Mucosa of stomach (tissue), 1 donor: ENCODE data around the gene OR7C2.

Experiments used
- H3K27me3 ChIP-seq: one replicate; pipeline ENCODE4 v1.7.0; 2013; ENCODE audit warnings: mild to moderate bottlenecking, low read length; ENCODE audit not compliant: control insufficient read depth, insufficient read depth
- H3K36me3 ChIP-seq: one replicate; pipeline ENCODE4 v1.7.0; 2013; ENCODE audit warnings: low read length; ENCODE audit not compliant: control insufficient read depth, insufficient read depth
- H3K4me1 ChIP-seq: one replicate; pipeline ENCODE4 v1.7.0; 2013; ENCODE audit warnings: mild to moderate bottlenecking, low read length; ENCODE audit not compliant: control insufficient read depth, insufficient read depth
- H3K4me3 ChIP-seq: one replicate; pipeline ENCODE4 v1.7.0; 2013; ENCODE audit warnings: low read length
- H3K9ac ChIP-seq: one replicate; pipeline ENCODE4 v1.7.0; 2013; ENCODE audit warnings: mild to moderate bottlenecking, low read length, moderate library complexity
- H3K9me3 ChIP-seq: one replicate; pipeline ENCODE4 v1.7.0; 2013; ENCODE audit warnings: mild to moderate bottlenecking, low read length, moderate library complexity; ENCODE audit not compliant: control insufficient read depth
- donor health status: Pancreatic carcinoma.

OR7C2 gene

GRCh38 chr19:14954071-14954655 lies 12.9 kb downstream of the OR7C2 start:
- no peak overlapping the region for H3K4me3 ChIP-seq
- H3K9ac ChIP-seq = no peak overlapping the region
- H3K9me3 ChIP-seq = no peaks in the 10 kb centered on the region
- H3K27me3 ChIP-seq = no peaks in the 10 kb centered on the region
- no peaks in the 10 kb centered on the region for H3K4me1 ChIP-seq
- H3K36me3 ChIP-seq = no peaks in the 10 kb centered on the region

- Histone ChIP-seq H3K9me3 (no peaks in the 10 kb centered on the region), H3K27me3 (no peaks in the 10 kb centered on the region), H3K4me1 (no peaks in the 10 kb centered on the region), H3K9ac (no peak overlapping the region), H3K4me3 (no peak overlapping the region), H3K36me3 (no peaks in the 10 kb centered on the region)
Observed at GRCh38 chr19:14957464-14957863, 16.2 kb downstream of the OR7C2 start.

DNA sequence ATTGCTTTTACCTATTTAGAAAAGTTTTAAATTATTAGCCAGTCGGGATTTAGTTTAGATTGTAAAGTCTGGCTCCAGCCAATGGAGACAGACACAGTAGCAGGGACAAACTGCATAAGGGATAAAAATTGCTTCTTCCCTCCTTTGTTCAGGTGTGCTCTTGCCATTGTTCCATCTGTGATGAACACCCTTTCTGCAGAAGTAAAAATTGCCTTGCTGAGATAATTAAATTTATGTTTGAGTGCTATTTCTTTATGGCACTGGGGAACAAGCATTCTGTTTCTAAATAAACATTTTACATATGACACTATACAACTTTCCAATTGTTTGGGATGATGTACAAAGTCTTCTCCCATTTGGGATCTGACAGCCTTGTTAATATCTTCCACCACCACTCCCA lies 18.0 kb downstream of the OR7C2 start:
- H3K9ac ChIP-seq = no peak overlapping the region
- no peak overlapping the region for H3K4me3 ChIP-seq
- no peaks in the 10 kb centered on the region for H3K4me1 ChIP-seq
- H3K9me3 ChIP-seq = no peaks in the 10 kb centered on the region
- H3K27me3 ChIP-seq = no peaks in the 10 kb centered on the region
- no peaks in the 10 kb centered on the region for H3K36me3 ChIP-seq

DNA sequence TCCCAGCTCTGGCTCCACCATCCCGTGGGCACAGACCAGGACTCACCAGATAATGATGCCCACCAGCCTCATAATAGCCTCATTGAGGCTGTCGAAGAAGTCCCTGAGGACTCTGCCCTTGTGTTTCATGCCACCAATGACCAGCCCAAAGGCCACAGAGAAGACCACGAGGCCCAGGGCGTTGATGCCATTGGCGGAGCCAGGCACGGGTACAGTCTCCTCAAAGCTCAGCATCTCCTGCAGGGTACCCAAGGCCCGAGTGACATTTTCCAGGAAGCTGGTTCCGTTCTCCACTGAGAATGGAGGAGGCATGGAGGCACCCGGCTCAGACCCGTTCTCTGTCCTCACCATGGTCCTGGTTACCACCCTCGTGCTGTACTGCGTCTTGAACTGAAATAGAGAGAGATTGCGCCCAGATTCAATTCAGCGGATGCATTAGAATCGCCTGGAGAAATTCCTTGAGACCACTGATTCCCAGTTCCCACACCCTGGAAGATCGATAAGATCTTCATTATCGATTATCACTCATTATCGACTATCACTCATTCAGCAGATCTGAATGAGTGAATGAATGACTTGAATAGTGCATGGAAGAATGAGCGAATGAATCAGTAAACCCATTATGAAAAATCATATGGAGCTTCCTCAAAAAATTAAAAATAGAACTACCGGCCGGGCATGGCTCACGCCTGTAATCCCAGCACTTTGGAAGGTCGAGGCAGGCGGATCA lies 20.8 kb downstream of the OR7C2 start:
- Histone ChIP-seq H3K9ac (no peak overlapping the region), H3K36me3 (no peaks in the 10 kb centered on the region), H3K27me3 (no peaks in the 10 kb centered on the region), H3K4me3 (no peak overlapping the region), H3K4me1 (no peaks in the 10 kb centered on the region), H3K9me3 (no peaks in the 10 kb centered on the region)

- no peak overlapping the region for H3K4me3 ChIP-seq
- no peaks in the 10 kb centered on the region for H3K4me1 ChIP-seq
- H3K27me3 ChIP-seq = no peaks in the 10 kb centered on the region
- H3K9ac ChIP-seq = no peak overlapping the region
- H3K36me3 ChIP-seq = no peaks in the 10 kb centered on the region
- no peaks in the 10 kb centered on the region for H3K9me3 ChIP-seq
Observed at GRCh38 chr19:14968247-14968646, 27.0 kb downstream of the OR7C2 start.

GRCh38 chr19:14971474-14971873 lies 30.2 kb downstream of the OR7C2 start:
- H3K4me3 ChIP-seq = no peak overlapping the region
- no peaks in the 10 kb centered on the region for H3K9me3 ChIP-seq
- no peaks in the 10 kb centered on the region for H3K36me3 ChIP-seq
- no peak overlapping the region for H3K9ac ChIP-seq
- no peaks in the 10 kb centered on the region for H3K27me3 ChIP-seq
- H3K4me1 ChIP-seq = no peaks in the 10 kb centered on the region

DNA sequence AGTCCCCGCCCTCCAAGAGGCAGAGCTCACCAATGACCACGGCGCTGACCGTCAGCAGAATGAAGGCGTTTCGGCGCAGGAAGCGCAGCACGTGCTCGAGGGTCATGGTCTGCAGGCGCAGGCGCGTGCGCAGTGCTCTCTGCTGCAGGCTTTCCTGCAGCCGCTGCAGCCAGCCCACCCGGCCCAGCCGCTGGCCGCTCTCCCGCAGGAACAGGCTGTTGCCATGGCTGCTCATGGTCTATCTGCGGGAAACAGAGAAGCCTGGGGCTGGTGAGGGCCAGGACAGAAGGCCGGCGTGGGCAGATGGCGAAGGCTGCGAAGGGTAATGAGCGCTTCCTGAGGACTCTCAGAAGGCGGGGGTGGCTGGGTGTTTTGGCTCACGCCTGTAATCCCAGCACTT lies 31.4 kb downstream of the OR7C2 start:
- no peak overlapping the region for H3K9ac ChIP-seq
- peaks cover 11% of the 10 kb centered on the region for H3K27me3 ChIP-seq
- no peaks in the 10 kb centered on the region for H3K9me3 ChIP-seq
- H3K4me1 ChIP-seq = no peaks in the 10 kb centered on the region
- no peaks in the 10 kb centered on the region for H3K36me3 ChIP-seq
- H3K4me3 ChIP-seq = no peak overlapping the region

DNA sequence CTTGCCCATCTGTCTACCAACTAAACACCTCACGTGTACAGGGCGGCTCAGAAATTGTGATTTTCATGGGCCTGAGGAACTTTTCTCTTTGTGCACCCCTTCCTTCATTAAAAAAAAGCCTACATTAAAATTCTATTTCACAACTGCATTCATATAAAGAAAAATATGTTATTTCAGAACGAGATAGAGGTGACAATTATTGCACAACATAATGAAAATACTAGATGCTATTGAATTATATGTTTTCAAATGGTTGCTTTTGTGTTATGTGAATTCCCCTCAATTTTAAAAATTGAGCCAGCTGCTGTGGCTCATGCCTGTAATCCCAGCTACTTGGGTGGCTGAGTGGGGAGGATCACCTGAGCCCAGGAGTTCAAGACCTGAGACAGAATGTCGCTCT lies 33.2 kb downstream of the OR7C2 start:
- Histone ChIP-seq H3K4me3 (no peak overlapping the region), H3K27me3 (peaks cover 27% of the 10 kb centered on the region), H3K9ac (no peak overlapping the region), H3K4me1 (no peaks in the 10 kb centered on the region), H3K36me3 (no peaks in the 10 kb centered on the region), H3K9me3 (no peaks in the 10 kb centered on the region)

DNA sequence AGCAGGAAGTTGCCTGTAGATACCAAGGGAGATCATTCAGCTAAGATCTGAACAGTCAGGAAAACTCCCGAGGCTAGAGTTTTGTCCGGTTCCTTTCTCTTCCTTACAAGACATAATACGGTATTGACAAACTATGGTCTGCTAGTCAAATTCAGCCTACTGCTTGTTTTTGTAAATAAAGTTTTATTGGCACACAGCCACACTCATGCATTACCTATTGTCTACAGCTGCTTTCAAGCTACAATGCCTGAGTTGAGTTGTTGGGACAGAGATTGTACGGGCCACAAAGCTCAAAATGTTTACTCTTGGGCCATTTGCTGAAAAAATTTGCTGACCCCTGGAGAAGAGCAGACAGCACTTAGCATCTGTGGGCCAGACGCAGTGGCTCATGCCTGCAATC lies 35.8 kb downstream of the OR7C2 start:
- Histone ChIP-seq H3K4me3 (no peak overlapping the region), H3K4me1 (no peaks in the 10 kb centered on the region), H3K9ac (no peak overlapping the region), H3K9me3 (no peaks in the 10 kb centered on the region), H3K36me3 (no peaks in the 10 kb centered on the region), H3K27me3 (peaks cover 36% of the 10 kb centered on the region)

- H3K36me3 ChIP-seq = no peaks in the 10 kb centered on the region
- H3K4me1 ChIP-seq = no peaks in the 10 kb centered on the region
- H3K27me3 ChIP-seq = peaks cover 36% of the 10 kb centered on the region
- no peak overlapping the region for H3K4me3 ChIP-seq
- H3K9me3 ChIP-seq = no peaks in the 10 kb centered on the region
- H3K9ac ChIP-seq = no peak overlapping the region
Observed at GRCh38 chr19:14978161-14978776, 37.0 kb downstream of the OR7C2 start.

DNA sequence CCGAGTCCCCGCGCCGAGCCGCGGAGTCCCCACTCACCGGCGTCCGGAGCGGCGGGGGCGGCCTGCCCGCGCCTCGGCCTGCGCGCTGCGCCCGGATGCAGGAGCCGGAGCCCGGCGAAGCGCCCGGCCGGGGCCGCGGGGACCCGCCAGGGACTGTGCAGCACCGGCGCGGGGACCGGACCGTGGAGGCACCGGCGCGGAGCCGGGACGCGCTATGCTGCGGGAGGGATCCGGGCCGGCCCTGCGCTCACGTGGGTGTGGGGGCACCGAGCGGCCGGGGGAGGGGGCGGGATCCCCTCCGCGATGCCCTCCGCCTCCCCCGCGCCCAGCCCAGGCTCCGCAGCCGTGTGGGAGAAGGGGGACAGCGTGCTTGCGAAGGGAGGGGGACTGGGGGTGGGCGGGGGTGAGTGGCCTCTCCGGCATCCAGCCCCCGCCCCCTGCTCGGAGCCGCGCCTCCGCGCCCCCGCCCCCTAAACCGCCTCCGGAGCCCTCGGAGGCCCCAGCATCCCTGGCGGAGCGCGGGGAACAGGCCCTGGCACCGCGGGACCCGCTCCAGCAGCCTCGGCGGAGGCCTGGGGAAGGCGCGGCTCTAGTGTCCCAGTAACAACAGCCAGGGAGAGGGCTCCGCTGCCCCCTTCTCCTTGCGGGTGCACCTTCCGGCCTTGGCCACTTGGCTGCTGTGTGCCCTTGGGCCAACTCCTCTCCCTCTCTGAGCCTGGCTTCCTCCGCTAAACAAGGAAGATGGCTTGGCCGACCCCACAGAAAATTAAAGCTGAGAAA lies 38.4 kb downstream of the OR7C2 start, which contains the start of gene SLC1A6:
Gene SLC1A6 (minus strand): TSS at position 389 of the 780 bp plus-strand sequence. CDS start 6,954 bp downstream, outside the sequence.
- H3K27me3 ChIP-seq = peaks cover 36% of the 10 kb centered on the region
- no peak within 1 kb of the TSS for H3K9ac ChIP-seq
- no peaks in the 10 kb centered on the region for H3K4me1 ChIP-seq
- H3K9me3 ChIP-seq = no peaks in the 10 kb centered on the region
- no peak within 1 kb of the TSS for H3K4me3 ChIP-seq
- no peaks in the 10 kb centered on the region for H3K36me3 ChIP-seq

DNA sequence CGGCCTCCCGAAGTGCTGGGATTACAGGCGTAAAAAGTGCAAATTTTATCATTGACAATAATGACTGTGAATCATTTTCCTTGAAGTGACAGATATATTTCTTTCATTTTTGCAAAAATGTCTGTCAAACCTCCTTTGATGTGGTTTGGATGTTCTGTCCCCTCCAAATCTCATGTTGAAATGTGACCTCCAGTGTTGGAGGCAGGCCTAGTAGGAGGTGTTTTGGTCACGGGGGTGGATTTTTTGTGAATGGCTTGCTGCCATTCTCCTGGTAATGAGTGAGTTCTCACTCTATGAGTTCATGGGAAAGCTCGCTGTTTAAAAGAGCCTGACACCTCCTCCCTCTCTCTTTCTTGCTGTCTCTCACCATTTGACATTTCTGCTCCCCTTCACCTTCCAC lies 43.8 kb downstream of the OR7C2 start:
- Histone ChIP-seq H3K27me3 (peaks cover 6% of the 10 kb centered on the region), H3K36me3 (no peaks in the 10 kb centered on the region), H3K9me3 (no peaks in the 10 kb centered on the region), H3K9ac (no peak overlapping the region), H3K4me1 (no peaks in the 10 kb centered on the region), H3K4me3 (no peak overlapping the region)
